Thyroid gland (tissue), 4 donors: ENCODE measurements around the gene CACNB1.

Experiments used
- POLR2A ChIP-seq, 2 donors: fragments of 450-650 bp; IDR thresholded peaks; one replicate each; pipeline ENCODE4 v1.6.1; 2017; ENCODE audit warnings: antibody characterized with exemption in 2 of 2, mild to moderate bottlenecking in 2 of 2, moderate library complexity in 1 of 2
- TF ChIP-seq, protein P1 (sequence below), 6 experiments: fragments of 200-600 bp in 3 of 6; fragments of 450-650 bp in 3 of 6; sonication (generic) in 3 of 6; IDR thresholded peaks; one replicate each; pipeline ENCODE4 v1.5.1; 2016 to 2019; ENCODE audit warnings: antibody characterized with exemption in 6 of 6, mild to moderate bottlenecking in 2 of 6, inconsistent platforms in 1 of 6, moderate library complexity in 1 of 6

DNA sequence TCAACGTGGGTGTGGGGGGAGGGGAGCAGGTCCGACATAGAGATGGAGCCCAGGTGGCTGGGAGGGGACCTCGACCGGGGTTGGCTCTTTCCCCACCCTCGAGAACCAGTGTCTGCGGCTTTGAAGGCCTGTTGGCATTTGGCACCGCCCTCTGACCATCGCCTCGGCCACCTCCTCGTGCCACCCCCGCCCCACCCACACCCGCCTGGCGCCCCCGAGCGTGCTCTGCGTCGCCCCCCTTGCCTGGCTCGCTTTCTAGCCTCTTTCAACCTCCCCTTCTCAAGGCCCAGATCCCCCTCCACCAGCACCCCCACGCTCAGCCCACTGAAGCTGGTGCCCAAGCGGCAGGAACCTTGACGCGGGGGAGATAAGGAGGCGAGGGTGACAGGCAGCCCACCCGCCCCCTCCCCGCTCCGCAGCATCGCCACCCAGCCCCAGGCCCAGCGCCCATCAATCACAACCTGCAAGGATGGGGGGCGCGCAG is 619 bp downstream of the CACNB1 start:
- TF ChIP-seq, protein P1, sequence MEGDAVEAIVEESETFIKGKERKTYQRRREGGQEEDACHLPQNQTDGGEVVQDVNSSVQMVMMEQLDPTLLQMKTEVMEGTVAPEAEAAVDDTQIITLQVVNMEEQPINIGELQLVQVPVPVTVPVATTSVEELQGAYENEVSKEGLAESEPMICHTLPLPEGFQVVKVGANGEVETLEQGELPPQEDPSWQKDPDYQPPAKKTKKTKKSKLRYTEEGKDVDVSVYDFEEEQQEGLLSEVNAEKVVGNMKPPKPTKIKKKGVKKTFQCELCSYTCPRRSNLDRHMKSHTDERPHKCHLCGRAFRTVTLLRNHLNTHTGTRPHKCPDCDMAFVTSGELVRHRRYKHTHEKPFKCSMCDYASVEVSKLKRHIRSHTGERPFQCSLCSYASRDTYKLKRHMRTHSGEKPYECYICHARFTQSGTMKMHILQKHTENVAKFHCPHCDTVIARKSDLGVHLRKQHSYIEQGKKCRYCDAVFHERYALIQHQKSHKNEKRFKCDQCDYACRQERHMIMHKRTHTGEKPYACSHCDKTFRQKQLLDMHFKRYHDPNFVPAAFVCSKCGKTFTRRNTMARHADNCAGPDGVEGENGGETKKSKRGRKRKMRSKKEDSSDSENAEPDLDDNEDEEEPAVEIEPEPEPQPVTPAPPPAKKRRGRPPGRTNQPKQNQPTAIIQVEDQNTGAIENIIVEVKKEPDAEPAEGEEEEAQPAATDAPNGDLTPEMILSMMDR (IDR thresholded peaks at IDR 0.05) = no peak
- no peak for TF ChIP-seq POLR2A (IDR thresholded peaks at IDR 0.05)
